DND-41 (cell line): Measurements from ENCODE around the gene LTB.
A peak's percentile ranks its signal among the peaks of the same experiment; 100 is the strongest.

ENCODE experiments used
- ATAC-seq: fragments of 200-7000 bp; cut with Tn5 transposase; 3 replicates; pipeline ENCODE4 v1.9.1; 2021; ENCODE audit warnings: low read depth; ENCODE audit not compliant: insufficient read depth
- DNase-seq: peaks from one replicate; pipeline ENCODE4 v3.0.0-alpha.2; 2020
- H2AFZ ChIP-seq: 2 replicates; pipeline ENCODE4 v1.6.0; 2012; ENCODE audit warnings: low read depth, low read length
- H3K27ac ChIP-seq: 2 replicates; pipeline ENCODE4 v1.5.1; 2012; ENCODE audit warnings: low read length, inconsistent platforms
- H3K27me3 ChIP-seq: fragments of 200-600 bp; sonication (generic); 2 replicates; pipeline ENCODE4 v1.6.0; 2012; ENCODE audit warnings: low read length, mild to moderate bottlenecking, inconsistent platforms; ENCODE audit not compliant: insufficient read depth, poor library complexity
- H3K36me3 ChIP-seq: 2 replicates; pipeline ENCODE4 v1.5.1; 2012; ENCODE audit warnings: low read length, inconsistent platforms; ENCODE audit not compliant: insufficient read depth
- H3K4me1 ChIP-seq: 2 replicates; pipeline ENCODE4 v1.5.1; 2012; ENCODE audit warnings: mild to moderate bottlenecking, low read length; ENCODE audit not compliant: insufficient read depth
- H3K4me2 ChIP-seq: 2 replicates; pipeline ENCODE4 v1.6.0; 2012; ENCODE audit warnings: mild to moderate bottlenecking, moderate library complexity, low read length, inconsistent platforms; ENCODE audit not compliant: insufficient read depth
- H3K4me3 ChIP-seq, 2 experiments: fragments of 200-600 bp in 1 of 2; shearing (Covaris generic) in 1 of 2; 2 replicates each; pipeline ENCODE4 v1.5.1; 2012 to 2016; ENCODE audit warnings: inconsistent platforms in 2 of 2, low read length in 2 of 2, mild to moderate bottlenecking in 2 of 2, low read depth in 1 of 2, moderate library complexity in 1 of 2
- H3K79me2 ChIP-seq: 2 replicates; pipeline ENCODE4 v1.6.0; 2012; ENCODE audit warnings: low read length, inconsistent platforms; ENCODE audit not compliant: insufficient read depth
- H3K9ac ChIP-seq: 2 replicates; pipeline ENCODE4 v1.6.0; 2012; ENCODE audit warnings: low read depth, mild to moderate bottlenecking, inconsistent platforms, low read length, moderate library complexity
- H3K9me3 ChIP-seq: 2 replicates; pipeline ENCODE4 v1.5.1; 2012; ENCODE audit warnings: low read length, moderate library complexity, mild to moderate bottlenecking, inconsistent platforms; ENCODE audit not compliant: insufficient read depth, severe bottlenecking
- H4K20me1 ChIP-seq: 2 replicates; pipeline ENCODE4 v1.6.0; 2012; ENCODE audit warnings: low read length; ENCODE audit not compliant: insufficient read depth
- EZH2 ChIP-seq: IDR thresholded peaks from 3 replicates; pipeline ENCODE4 v1.6.1; 2012; ENCODE audit warnings: borderline replicate concordance, low read depth, mild to moderate bottlenecking, moderate library complexity, low read length, inconsistent platforms; ENCODE audit not compliant: severe bottlenecking
- TF ChIP-seq, protein P1 (sequence below): IDR thresholded peaks from 2 replicates; pipeline ENCODE4 v1.5.1; 2012; ENCODE audit warnings: borderline replicate concordance, low read length, moderate library complexity, mild to moderate bottlenecking; ENCODE audit not compliant: poor library complexity, severe bottlenecking; ENCODE audit errors: extremely low read depth

The LTB gene

DNA sequence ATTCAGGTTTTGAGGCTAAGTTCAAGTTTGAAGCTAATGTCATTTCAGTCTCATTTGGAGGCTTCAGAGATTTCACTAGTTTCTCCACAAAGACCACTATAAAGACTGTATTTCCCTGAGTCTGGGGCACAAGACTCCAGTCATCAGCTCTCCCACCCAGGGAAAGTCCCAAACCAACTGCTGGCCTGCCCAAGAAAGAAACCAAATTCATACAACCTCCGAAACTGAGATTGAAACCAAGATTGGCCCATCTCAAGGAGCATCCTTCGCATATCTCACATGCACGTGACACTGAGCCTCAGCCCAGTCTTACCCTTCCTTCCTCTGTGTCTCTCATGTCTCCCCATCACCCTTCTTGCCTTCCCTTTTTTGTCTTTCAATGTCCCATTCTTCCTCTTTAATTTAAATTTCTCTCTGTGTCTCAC lies 13.7 kb downstream of the LTB start:
- DNase-seq = no peak
- Histone ChIP-seq H3K27ac (no peak overlapping the region), H3K4me3 (no peak overlapping the region), H3K4me1 (no peaks in the 10 kb centered on the region), H3K79me2 (no peaks in the 10 kb centered on the region), H3K9ac (no peak overlapping the region), H3K36me3 (no peaks in the 10 kb centered on the region), H3K4me2 (no peak overlapping the region), H3K9me3 (no peaks in the 10 kb centered on the region), H3K27me3 (no peaks in the 10 kb centered on the region), H2AFZ (no peak overlapping the region), H4K20me1 (no peaks in the 10 kb centered on the region)
- peak; percentile 77 for ATAC-seq
- TF ChIP-seq, protein P1, sequence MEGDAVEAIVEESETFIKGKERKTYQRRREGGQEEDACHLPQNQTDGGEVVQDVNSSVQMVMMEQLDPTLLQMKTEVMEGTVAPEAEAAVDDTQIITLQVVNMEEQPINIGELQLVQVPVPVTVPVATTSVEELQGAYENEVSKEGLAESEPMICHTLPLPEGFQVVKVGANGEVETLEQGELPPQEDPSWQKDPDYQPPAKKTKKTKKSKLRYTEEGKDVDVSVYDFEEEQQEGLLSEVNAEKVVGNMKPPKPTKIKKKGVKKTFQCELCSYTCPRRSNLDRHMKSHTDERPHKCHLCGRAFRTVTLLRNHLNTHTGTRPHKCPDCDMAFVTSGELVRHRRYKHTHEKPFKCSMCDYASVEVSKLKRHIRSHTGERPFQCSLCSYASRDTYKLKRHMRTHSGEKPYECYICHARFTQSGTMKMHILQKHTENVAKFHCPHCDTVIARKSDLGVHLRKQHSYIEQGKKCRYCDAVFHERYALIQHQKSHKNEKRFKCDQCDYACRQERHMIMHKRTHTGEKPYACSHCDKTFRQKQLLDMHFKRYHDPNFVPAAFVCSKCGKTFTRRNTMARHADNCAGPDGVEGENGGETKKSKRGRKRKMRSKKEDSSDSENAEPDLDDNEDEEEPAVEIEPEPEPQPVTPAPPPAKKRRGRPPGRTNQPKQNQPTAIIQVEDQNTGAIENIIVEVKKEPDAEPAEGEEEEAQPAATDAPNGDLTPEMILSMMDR = no peak
- TF ChIP-seq EZH2 = no peak

DNA sequence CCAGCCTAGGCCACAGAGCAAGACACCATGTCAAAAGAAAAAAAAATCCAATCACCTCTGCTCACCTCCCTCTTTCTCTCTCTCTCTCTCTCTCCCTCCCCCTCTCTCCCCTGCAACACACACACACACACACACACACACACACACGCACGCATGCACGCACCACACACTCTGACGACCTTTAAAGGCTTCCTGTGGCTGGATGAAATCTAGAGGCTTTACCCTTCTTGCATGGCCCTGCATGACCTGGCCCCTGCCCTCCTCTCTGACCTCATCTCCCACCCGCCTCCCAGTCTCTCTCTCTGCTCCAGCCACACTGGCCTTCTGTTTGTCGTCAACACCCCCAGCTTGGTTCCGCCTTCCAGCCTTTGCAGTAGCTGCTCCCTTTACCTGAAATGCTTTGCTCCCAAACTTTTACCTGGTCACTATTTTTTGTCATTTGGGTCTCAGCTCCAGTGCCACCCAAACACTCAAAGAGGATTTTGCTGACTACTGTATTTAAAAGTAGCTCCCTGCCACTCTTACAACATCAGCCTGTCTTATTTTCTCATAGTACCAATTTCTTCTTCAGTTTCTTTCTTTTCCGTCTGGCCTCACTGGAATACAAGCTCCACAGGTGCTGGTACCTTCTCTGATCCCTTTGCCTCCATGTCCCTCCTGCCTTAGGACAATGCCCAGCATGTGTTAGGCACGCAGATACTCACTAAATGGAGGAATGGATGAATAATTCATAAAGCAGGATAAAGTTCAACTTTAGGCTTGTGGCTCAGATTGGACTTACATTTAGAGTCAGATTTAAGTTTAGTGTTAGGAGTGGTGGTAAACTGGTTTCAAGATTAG lies 14.5 kb downstream of the LTB start:
- H3K4me2 ChIP-seq = no peak overlapping the region
- no peak overlapping the region for H3K9ac ChIP-seq
- no peak for DNase-seq
- no peaks in the 10 kb centered on the region for H3K4me1 ChIP-seq
- H3K79me2 ChIP-seq = no peaks in the 10 kb centered on the region
- H3K4me3 ChIP-seq = no peak overlapping the region
- no peaks in the 10 kb centered on the region for H3K36me3 ChIP-seq
- no peaks in the 10 kb centered on the region for H3K27me3 ChIP-seq
- no peak overlapping the region for H3K27ac ChIP-seq
- H3K9me3 ChIP-seq = no peaks in the 10 kb centered on the region
- H4K20me1 ChIP-seq = no peaks in the 10 kb centered on the region
- ATAC-seq = 0 out of 3 replicates have a peak, but pooled peaks have one; percentile 17
- no peak overlapping the region for H2AFZ ChIP-seq
- TF ChIP-seq, protein P1 = no peak
- no peak for TF ChIP-seq EZH2

DNA sequence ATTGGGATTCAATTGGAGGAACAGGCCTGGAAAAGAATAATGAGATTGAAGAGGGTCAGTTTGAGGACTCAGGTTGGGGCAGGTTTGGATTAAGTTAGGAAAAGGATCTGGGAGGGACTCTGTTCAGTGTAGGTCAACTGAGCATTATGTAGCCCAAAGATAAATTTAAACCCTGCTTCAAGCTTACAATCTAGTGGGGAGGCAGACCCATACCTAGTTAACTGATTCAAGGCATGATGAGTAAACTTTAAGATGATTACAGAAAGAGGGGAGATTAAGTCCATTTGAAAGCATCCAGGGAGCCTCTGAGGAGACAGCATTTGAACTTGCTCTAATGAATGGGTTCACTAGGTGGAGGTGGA lies 21.5 kb downstream of the LTB start:
- Histone ChIP-seq H3K4me3 (no peak overlapping the region), H3K27me3 (no peaks in the 10 kb centered on the region), H3K9me3 (no peaks in the 10 kb centered on the region), H3K4me2 (no peak overlapping the region), H3K36me3 (peaks cover 48% of the 10 kb centered on the region), H3K4me1 (no peaks in the 10 kb centered on the region), H2AFZ (no peak overlapping the region), H3K27ac (no peak overlapping the region), H3K9ac (no peak overlapping the region), H4K20me1 (0 out of 2 replicates have a peak, but pooled peaks cover 4% of the 10 kb centered on the region), H3K79me2 (peaks cover 3% of the 10 kb centered on the region)
- ATAC-seq (no peak), DNase-seq (no peak)
- no peak for TF ChIP-seq EZH2
- TF ChIP-seq, protein P1 = no peak
